K562 (cell line): ENCODE data around the gene CNOT1. TPM values are rescaled to one million over a fixed set of nuclear protein-coding genes. Genes with fewer than 3 reads are reported as not detected.

Experiments used
- ATAC-seq: fragments of 200-7000 bp; cut with Tn5 transposase; 3 replicates; pipeline ENCODE4 v1.9.1; 2020; ENCODE audit warnings: moderate library complexity
- BruUV-seq: library from RNA; stranded (reverse); fragments of 400-500 nt; replicated peaks from 2 replicates; lab custom pipeline; 2021; lab: Mats Ljungman, UMichigan
- CTCF ChIA-PET: fragments of 300-600 bp; formaldehyde crosslinking; extraction: SDS; loops from one replicate; lab custom pipeline; 2021; ENCODE audit warnings: low intra/inter-chr PET ratio; lab: Yijun Ruan, JAX
- POLR2A ChIA-PET: fragments of 300-600, 350-650 bp; sonication (Branson Sonifier 250); formaldehyde crosslinking; extraction: SDS; loops from one replicate; lab custom pipeline; 2021; ENCODE audit warnings: antibody characterized with exemption, inconsistent platforms; lab: Yijun Ruan, JAX
- DNase-seq, 4 experiments: peaks; one replicate each; pipeline versions ENCODE4 v3.0.0 to v3.0.0-alpha.2; 2011 to 2018; ENCODE audit warnings: low spot score in 3 of 4, mixed read lengths in 3 of 4; ENCODE audit errors: extremely low read depth in 1 of 4
- FAIRE-seq: peaks from 2 replicates; lab custom pipeline; 2011; peaks lifted over from hg19 to GRCh38; lab: Jason Lieb, UNC
- H2AFZ ChIP-seq: 2 replicates; pipeline ENCODE4 v1.6.0; 2011; ENCODE audit warnings: low read depth, low read length, control low read depth, inconsistent platforms
- H3K27ac ChIP-seq: fragments of 200-600 bp; 3 replicates; pipeline ENCODE4 v1.8.0; 2011; ENCODE audit warnings: low read depth, mild to moderate bottlenecking, control low read depth, inconsistent platforms, low read length, moderate library complexity, mixed read lengths; ENCODE audit errors: extremely low read depth
- H3K27me3 ChIP-seq, 2 experiments: fragments of 300-600 bp in 1 of 2; 2 replicates in 1 of 2; 3 replicates in 1 of 2; pipeline versions ENCODE4 v1.6.0 to v1.8.0; 2011; ENCODE audit warnings: inconsistent platforms in 2 of 2, low read length in 2 of 2, mild to moderate bottlenecking in 1 of 2, mixed read lengths in 1 of 2, moderate library complexity in 1 of 2; ENCODE audit not compliant: control insufficient read depth in 2 of 2, insufficient read depth in 2 of 2
- H3K36me3 ChIP-seq: fragments of 300-600 bp; 3 replicates; pipeline ENCODE4 v1.8.0; 2011; ENCODE audit warnings: mild to moderate bottlenecking, low read length, inconsistent platforms; ENCODE audit not compliant: control insufficient read depth, insufficient read depth
- H3K4me1 ChIP-seq, 2 experiments: fragments of 200-600 bp in 1 of 2; replicated peaks in 1 of 2; 2 replicates in 1 of 2; 3 replicates in 1 of 2; pipeline versions ENCODE4 v1.5.1 to v1.8.0; 2011; ENCODE audit warnings: inconsistent platforms in 2 of 2, low read length in 2 of 2, mild to moderate bottlenecking in 1 of 2, mixed read lengths in 1 of 2, moderate library complexity in 1 of 2; ENCODE audit not compliant: control insufficient read depth in 2 of 2, insufficient read depth in 2 of 2
- H3K4me2 ChIP-seq: 2 replicates; pipeline ENCODE4 v1.6.1; 2011; ENCODE audit warnings: low read length, control low read depth, inconsistent platforms, mixed read lengths; ENCODE audit not compliant: insufficient read depth
- H3K4me3 ChIP-seq: fragments of 200-600 bp; sonication (generic), shearing (Covaris generic); 2 replicates; pipeline ENCODE4 v1.5.1; 2016; ENCODE audit warnings: control low read depth, inconsistent platforms
- H3K79me2 ChIP-seq: fragments of 200-600 bp; 3 replicates; pipeline ENCODE4 v1.8.0; 2011; ENCODE audit warnings: low read length, inconsistent platforms; ENCODE audit not compliant: control insufficient read depth, insufficient read depth
- H3K9ac ChIP-seq, 2 experiments: 2 replicates each; pipeline versions ENCODE4 v1.6.0 to v1.6.1; 2011; ENCODE audit warnings: low read depth in 2 of 2, low read length in 2 of 2, control low read depth in 1 of 2, inconsistent platforms in 1 of 2, mild to moderate bottlenecking in 1 of 2, mixed read lengths in 1 of 2; ENCODE audit not compliant: insufficient read depth in 1 of 2
- H3K9me1 ChIP-seq: one replicate; pipeline ENCODE4 v1.6.0; 2011; ENCODE audit warnings: inconsistent platforms, mild to moderate bottlenecking, low read length, moderate library complexity; ENCODE audit not compliant: control insufficient read depth, insufficient read depth
- H3K9me3 ChIP-seq: replicated peaks from 2 replicates; pipeline ENCODE4 v1.5.1; 2011; ENCODE audit warnings: low read depth, low read length, inconsistent platforms; ENCODE audit not compliant: control insufficient read depth, insufficient read depth
- H4K20me1 ChIP-seq: replicated peaks from 2 replicates; pipeline ENCODE4 v1.6.1; 2011; ENCODE audit warnings: low read length, inconsistent platforms, mixed read lengths; ENCODE audit not compliant: control insufficient read depth, insufficient read depth
- PTRF ChIP-seq: fragments of 450-650 bp; IDR thresholded peaks from 2 replicates; pipeline ENCODE4 v1.6.1; 2016; ENCODE audit warnings: mild to moderate bottlenecking, missing genetic modification characterization, missing compliant biosample characterization
- TOE1 ChIP-seq, 2 experiments: fragments of 450-650 bp in 1 of 2; sonication (generic) in 1 of 2; formaldehyde crosslinking in 1 of 2; IDR thresholded peaks; 2 replicates each; pipeline versions ENCODE4 v1.7.1 to v1.8.0; 2016 to 2022; ENCODE audit warnings: borderline replicate concordance in 2 of 2, mild to moderate bottlenecking in 2 of 2, antibody characterized with exemption in 1 of 2, inconsistent platforms in 1 of 2, low read depth in 1 of 2, missing genetic modification reagents in 1 of 2, moderate library complexity in 1 of 2
- WGBS: fragments of 100-300 bp; shearing (Covaris generic); methylation state at CpG from one replicate; pipeline ENCODE4 v1.1.6; 2016; ENCODE audit warnings: low coverage, mixed read lengths; ENCODE audit not compliant: insufficient coverage; ENCODE audit errors: missing lambda C conversion rate; 5-methylcytosine and 5-hydroxymethylcytosine counted together
- in situ Hi-C: fragments of 300-500 bp; cut with MboI; formaldehyde crosslinking; loops from 4 replicates; pipeline ENCODE4 v1.15.0; 2018; ENCODE audit warnings: inconsistent platforms, mixed read lengths
- intact Hi-C: fragments of 100-400 bp; cut with micrococcal nuclease; formaldehyde crosslinking; loops from 2 replicates; pipeline ENCODE4 v1.14.2; 2022
- polyA plus RNA-seq, 8 experiments: library from polyadenylated mRNA; depleted of rRNA in 4 of 8; stranded (reverse) in 5 of 8; unstranded in 3 of 8; fragments of >200 nt; fragmentation: Nextera tagmentation in 2 of 8; fragmentation: Illumina TruSeq in 1 of 8; extraction: Ambion mirVana in 2 of 8; extraction: Trizol in 1 of 8; gene quantifications; 2 replicates each; pipeline versions ENCODE4 v1.2.1 to v1.2.3, GENCODE V29; 2011 to 2014; ENCODE audit warnings: inconsistent platforms in 1 of 8, missing spikeins in 1 of 8
- total RNA-seq, 7 experiments: library from RNA; depleted of rRNA in 6 of 7; stranded (reverse); fragments of >200 nt in 6 of 7; fragmentation: Illumina TruSeq in 2 of 7; extraction: Trizol in 2 of 7; gene quantifications; 2 replicates each; pipeline versions ENCODE4 v1.2.1 to v1.2.3, GENCODE V29; 2011 to 2021; ENCODE audit warnings: low replicate concordance in 1 of 7
- TF ChIP-seq, protein P1 (sequence below), 2 experiments: fragments of 450-650 bp; formaldehyde crosslinking in 1 of 2; IDR thresholded peaks; 2 replicates each; pipeline versions ENCODE4 v1.4.0 to v1.6.1; 2014 to 2020; ENCODE audit warnings: mild to moderate bottlenecking in 2 of 2, borderline replicate concordance in 1 of 2, low read depth in 1 of 2

Gene CNOT1
- total and polyA plus RNA-seq, 9 of the 15 experiments (the other 6 are each of a cell fraction or from before 2014, with no cell fraction given): 110 to 270 (median 220) TPM

DNA sequence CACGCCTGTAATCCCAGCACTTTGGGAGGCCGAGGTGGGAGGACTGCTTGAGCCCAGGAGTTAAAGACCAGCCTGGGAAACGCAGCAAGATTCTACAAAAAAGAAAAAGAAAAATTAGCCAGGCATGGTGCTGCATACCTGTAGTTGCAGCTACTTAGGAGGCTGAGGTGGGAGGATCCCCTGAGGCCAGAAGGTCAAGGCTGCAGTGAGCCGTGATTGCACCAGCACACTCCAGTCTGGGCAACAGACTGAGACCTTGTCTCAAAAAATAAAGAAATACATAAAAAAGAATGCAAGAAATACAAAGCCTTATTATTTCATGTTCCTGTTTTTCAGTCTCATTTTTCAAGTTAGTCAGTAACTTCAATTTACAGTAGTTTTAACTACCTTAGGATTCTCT lies 5.9 kb upstream of the CNOT1 start:
- no peak for ATAC-seq
- WGBS: 19% methylated on average over 4 of the region's 4 CpGs
- DNase-seq: no peak
- H2AFZ ChIP-seq: no peak overlapping the region
- no peak overlapping the region for H3K4me2 ChIP-seq
- H4K20me1 ChIP-seq: no peaks in the 10 kb centered on the region
- H3K79me2 ChIP-seq: no peaks in the 10 kb centered on the region
- no peaks in the 10 kb centered on the region for H3K27me3 ChIP-seq
- no peaks in the 10 kb centered on the region; a peak in 1 of 5 replicates for H3K4me1 ChIP-seq
- no peak for FAIRE-seq
- no peak overlapping the region for H3K4me3 ChIP-seq
- in situ Hi-C loops: no loop called here
- POLR2A ChIA-PET: no interaction called here
- no peak overlapping the region for H3K27ac ChIP-seq
- H3K9me1 ChIP-seq: no peaks in the 10 kb centered on the region
- intact Hi-C loops: loop anchor here (2.0 kb wide), 1 partner anchor 123 kb away; no protein-coding TSS in a partner anchor
- no peak for TF ChIP-seq TOE1 (IDR thresholded peaks at IDR 0.05; ENCODE audit: borderline replicate concordance)
- no peak for TF ChIP-seq TOE1 (CRISPR knock-in tag; IDR thresholded peaks at IDR 0.05; ENCODE audit: borderline replicate concordance, low read depth)
- TF ChIP-seq PTRF (tag): no peak
- TF ChIP-seq, protein P1, sequence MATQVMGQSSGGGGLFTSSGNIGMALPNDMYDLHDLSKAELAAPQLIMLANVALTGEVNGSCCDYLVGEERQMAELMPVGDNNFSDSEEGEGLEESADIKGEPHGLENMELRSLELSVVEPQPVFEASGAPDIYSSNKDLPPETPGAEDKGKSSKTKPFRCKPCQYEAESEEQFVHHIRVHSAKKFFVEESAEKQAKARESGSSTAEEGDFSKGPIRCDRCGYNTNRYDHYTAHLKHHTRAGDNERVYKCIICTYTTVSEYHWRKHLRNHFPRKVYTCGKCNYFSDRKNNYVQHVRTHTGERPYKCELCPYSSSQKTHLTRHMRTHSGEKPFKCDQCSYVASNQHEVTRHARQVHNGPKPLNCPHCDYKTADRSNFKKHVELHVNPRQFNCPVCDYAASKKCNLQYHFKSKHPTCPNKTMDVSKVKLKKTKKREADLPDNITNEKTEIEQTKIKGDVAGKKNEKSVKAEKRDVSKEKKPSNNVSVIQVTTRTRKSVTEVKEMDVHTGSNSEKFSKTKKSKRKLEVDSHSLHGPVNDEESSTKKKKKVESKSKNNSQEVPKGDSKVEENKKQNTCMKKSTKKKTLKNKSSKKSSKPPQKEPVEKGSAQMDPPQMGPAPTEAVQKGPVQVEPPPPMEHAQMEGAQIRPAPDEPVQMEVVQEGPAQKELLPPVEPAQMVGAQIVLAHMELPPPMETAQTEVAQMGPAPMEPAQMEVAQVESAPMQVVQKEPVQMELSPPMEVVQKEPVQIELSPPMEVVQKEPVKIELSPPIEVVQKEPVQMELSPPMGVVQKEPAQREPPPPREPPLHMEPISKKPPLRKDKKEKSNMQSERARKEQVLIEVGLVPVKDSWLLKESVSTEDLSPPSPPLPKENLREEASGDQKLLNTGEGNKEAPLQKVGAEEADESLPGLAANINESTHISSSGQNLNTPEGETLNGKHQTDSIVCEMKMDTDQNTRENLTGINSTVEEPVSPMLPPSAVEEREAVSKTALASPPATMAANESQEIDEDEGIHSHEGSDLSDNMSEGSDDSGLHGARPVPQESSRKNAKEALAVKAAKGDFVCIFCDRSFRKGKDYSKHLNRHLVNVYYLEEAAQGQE (IDR thresholded peaks at IDR 0.05; ENCODE audit: borderline replicate concordance): no peak
- TF ChIP-seq, protein P1 (CRISPR knock-in tag; IDR thresholded peaks at IDR 0.05; ENCODE audit: low read depth): no peak
- BruUV-seq: no TSS peak
- no peaks in the 10 kb centered on the region for H3K9me3 ChIP-seq
- H3K36me3 ChIP-seq: no peaks in the 10 kb centered on the region
- H3K9ac ChIP-seq: no peak overlapping the region
- CTCF ChIA-PET: no interaction called here
